Omental fat pad (tissue), 4 donors: Measurements from ENCODE around the gene C1QTNF4. TPM values are rescaled to one million over a fixed set of nuclear protein-coding genes. Genes with fewer than 3 reads are reported as not detected.
"Not testable (repeated sequence)": the region's sequence is repeated elsewhere in the genome, so short reads cannot be mapped to it uniquely, and the experiment has no call there.

ENCODE experiments used
- ATAC-seq: fragments of 150-250 bp; one replicate; pipeline ENCODE4 v1.9.1; 2016; ENCODE audit warnings: mild to moderate bottlenecking, moderate library complexity; ENCODE audit not compliant: low FRiP score
- DNase-seq: peaks from one replicate; pipeline ENCODE4 v3.0.0-alpha.2; 2019; ENCODE audit warnings: low spot score
- CTCF ChIP-seq, 3 donors: fragments of 450-650 bp; IDR thresholded peaks; one replicate each; pipeline ENCODE4 v1.5.1; 2016 to 2017; ENCODE audit warnings: antibody characterized with exemption in 3 of 3, mild to moderate bottlenecking in 3 of 3, moderate library complexity in 2 of 3
- total RNA-seq, 4 donors: library from RNA; depleted of rRNA; stranded (reverse); fragments of >200 nt; gene quantifications; one replicate each; pipeline ENCODE4 v1.1.0, GENCODE V29; 2016

Gene C1QTNF4
- 1 to 10 TPM in 3 of 4 donors, under 1 TPM in 1; 0.88 to 3.6 (median 2.1) TPM for total RNA-seq

- no peak for DNase-seq
- no peak for ATAC-seq
- no peak for TF ChIP-seq CTCF (IDR thresholded peaks at IDR 0.05)
Measured at GRCh38 chr11:47593934-47594855, at the start of gene C1QTNF4. TSS of gene C1QTNF4 (minus strand) at chr11:47594411. CDS start at chr11:47590810, 3,601 bp downstream.

GRCh38 chr11:47642099-47642855 lies 48.1 kb upstream of the C1QTNF4 start, which contains the start of gene MTCH2:
TSS of gene MTCH2 (minus strand) at chr11:47642559. CDS start at chr11:47642465, 94 bp downstream.
- DNase-seq (peak; percentile 82), ATAC-seq (peak; percentile 98)
- TF ChIP-seq CTCF (IDR thresholded peaks at IDR 0.05): no peak

GRCh38 chr11:47641600-47642098 lies 47.4 kb upstream of the C1QTNF4 start:
- DNase-seq: no peak
- no peak for TF ChIP-seq CTCF (IDR thresholded peaks at IDR 0.05)
- ATAC-seq: no peak

- ATAC-seq, DNase-seq: not testable (repeated sequence)
Measured at GRCh38 chr11:47640506-47640905, 46.3 kb upstream of the C1QTNF4 start.

DNA sequence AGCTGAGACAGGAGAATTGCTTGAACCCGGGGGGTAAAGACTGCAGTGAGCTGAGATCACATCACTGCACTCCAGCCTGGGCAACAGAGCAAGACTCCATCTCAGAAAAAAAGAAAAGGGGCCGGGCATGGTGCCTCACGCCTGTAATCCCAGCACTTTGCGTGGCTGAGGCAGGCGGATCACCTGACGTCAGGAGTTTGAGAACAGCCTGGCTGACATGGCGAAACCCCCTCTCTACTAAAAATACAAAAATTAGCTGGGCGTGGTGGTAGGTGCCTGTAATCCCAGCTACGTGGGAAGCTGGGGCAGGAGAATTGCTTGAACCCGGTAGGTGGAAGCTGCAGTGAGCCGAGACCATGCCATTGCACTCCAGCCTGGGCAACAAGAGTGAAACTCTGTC lies 42.1 kb upstream of the C1QTNF4 start:
- not testable (repeated sequence) for ATAC-seq, DNase-seq

DNA sequence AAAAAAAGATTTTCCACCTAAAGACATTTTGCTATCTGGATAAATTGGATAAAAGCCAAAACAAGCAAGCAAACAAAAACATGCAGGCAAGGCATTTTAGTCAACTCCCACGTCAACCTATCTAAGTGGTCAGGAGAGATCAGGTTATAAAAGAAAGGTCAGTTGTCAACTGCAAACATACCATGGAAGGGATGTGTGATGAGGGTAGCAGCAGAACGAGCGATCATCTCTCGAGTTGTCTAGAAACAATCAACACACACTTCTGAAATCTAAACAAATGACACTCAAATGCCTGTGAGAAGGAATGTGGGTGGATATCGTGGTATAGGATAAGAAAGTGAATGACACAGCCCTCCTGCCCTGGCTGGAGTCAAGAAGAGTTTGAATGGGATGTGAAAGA lies 37.3 kb upstream of the C1QTNF4 start:
- no peak for TF ChIP-seq CTCF (IDR thresholded peaks at IDR 0.05)
- DNase-seq (no peak), ATAC-seq (no peak)

- DNase-seq (no peak), ATAC-seq (no peak)
- no peak for TF ChIP-seq CTCF (IDR thresholded peaks at IDR 0.05)
Measured at GRCh38 chr11:47628026-47628425, 33.8 kb upstream of the C1QTNF4 start.
